Heart left ventricle (tissue), 16 donors: Measurements from ENCODE around the gene SIGLEC1. TPM values are rescaled to one million over a fixed set of nuclear protein-coding genes. Genes with fewer than 3 reads are reported as not detected.

ENCODE experiments used
- ATAC-seq, 4 donors: fragments of 200-7000 bp; cut with Tn5 transposase; one replicate each; pipeline ENCODE4 v1.9.1; 2020 to 2022; ENCODE audit warnings: moderate library complexity in 4 of 4, mild to moderate bottlenecking in 3 of 4, moderate number of reproducible peaks in 1 of 4
- DNase-seq, 5 donors: peaks; one replicate each; pipeline ENCODE4 v3.0.0-alpha.2; 2020
- H3K27ac ChIP-seq, 12 donors: fragments of 200-600 bp; sonication (generic) in 4 of 12; one replicate each; pipeline versions ENCODE4 v1.5.0 to v1.8.0; 2016 to 2022; ENCODE audit warnings: mild to moderate bottlenecking in 2 of 12
- H3K27me3 ChIP-seq, 9 donors: fragments of 200-600 bp; sonication (generic) in 2 of 9; one replicate each; pipeline versions ENCODE4 v1.5.1 to v1.8.0; 2016 to 2022; ENCODE audit warnings: mild to moderate bottlenecking in 3 of 9
- H3K36me3 ChIP-seq, 9 donors: fragments of 200-600 bp; sonication (generic) in 2 of 9; one replicate each; pipeline versions ENCODE4 v1.5.0 to v1.8.0; 2018 to 2022; ENCODE audit warnings: mild to moderate bottlenecking in 2 of 9
- H3K4me1 ChIP-seq, 12 donors: fragments of 200-600 bp; sonication (generic) in 4 of 12; one replicate each; pipeline versions ENCODE4 v1.5.0 to v1.8.0; 2016 to 2022; ENCODE audit warnings: mild to moderate bottlenecking in 3 of 12
- H3K4me3 ChIP-seq, 12 donors: fragments of 200-600 bp; sonication (generic) in 4 of 12; one replicate each; pipeline versions ENCODE4 v1.5.0 to v1.8.0; 2017 to 2022; ENCODE audit warnings: mild to moderate bottlenecking in 9 of 12, moderate library complexity in 4 of 12
- H3K9me3 ChIP-seq, 12 donors: fragments of 200-600 bp; sonication (generic) in 4 of 12; one replicate each; pipeline versions ENCODE4 v1.5.0 to v1.8.0; 2016 to 2022; ENCODE audit warnings: mild to moderate bottlenecking in 1 of 12
- CTCF ChIP-seq, 12 donors: fragments of 200-600 bp; sonication (generic) in 4 of 12; IDR thresholded peaks; one replicate each; pipeline versions ENCODE4 v1.5.0 to v1.8.0; 2018 to 2022; ENCODE audit warnings: antibody characterized with exemption in 12 of 12, mild to moderate bottlenecking in 5 of 12
- POLR2A ChIP-seq, 2 donors: fragments of 450-650 bp; IDR thresholded peaks; one replicate each; pipeline ENCODE4 v1.6.1; 2017; ENCODE audit warnings: antibody characterized with exemption in 2 of 2, mild to moderate bottlenecking in 2 of 2, moderate library complexity in 2 of 2
- WGBS, 4 donors: extraction: QIAGEN DNeasy Blood & Tissue Kit in 2 of 4; methylation state at CpG; one replicate each; pipeline versions ENCODE4 v1.1.5 to v1.1.7; 2013 to 2018; 5-methylcytosine and 5-hydroxymethylcytosine counted together
- intact Hi-C, 10 donors: fragments of 100-400 bp; cut with DNase I; formaldehyde crosslinking; loops; one replicate each; pipeline versions ENCODE4 v1.11.1 to v1.14.2; 2022
- polyA plus RNA-seq, 2 donors: library from polyadenylated mRNA; stranded (reverse); fragments of 200-250 nt; gene quantifications; one replicate each; pipeline ENCODE4 v1.2.3, GENCODE V29; 2013
- total RNA-seq, 9 donors: library from RNA; depleted of rRNA in 2 of 9; stranded (reverse); fragments of >200 nt in 2 of 9; fragmentation: NEBNext Ultra II Directional in 3 of 9; extraction: Animal tissue kit (Norgen Biotek cat#: 25700) in 3 of 9; gene quantifications; one replicate each; pipeline versions ENCODE4 v1.1.0 to v1.2.4, GENCODE V29; 2016 to 2023
- donor health status: ischemic (EF 13 %, LVEDD 7.1; RV severe dilation, severe dysfunction).
- donor health status: healthy with polysubstance abuse.
- donor health status: DM: no; HTN: yes; CAD: no.
- donor health status: DM: no; HTN: no; CAD: no.
- donor health status: ischemic (EF 25% LVEDD 6.9; RV normal size, moderate dysfunction).
- donor health status: ischemic (EF 25% LVEDD 5.7; RV mildly dilated, moderate dysfunction).
- donor health status: healthy.
- donor health status: DM: yes; HTN: yes; CAD: no.
- donor health status: ischemic (EF 35%, LVEDD 5.7; RV mildly dilated, moderate dysfunction).
- donor health status: nonischemic (EF 11% LVEDD 7.7; RV severe dilation, severe dysfunction).
- donor health status: DM: yes; HTN: yes; CAD: no.
- donor health status: PGD.
- donor health status: ischemic (EF 29% LVEDD 5.4; RV normal size, mild dysfunction).
- donor health status: nonischemic (EF 23%, LVEDD 6.1; RV moderate dilation, normal function).

The SIGLEC1 gene
- total and polyA plus RNA-seq, 11 donors = 1.5 to 51.9 (median 5.7) TPM

GRCh38 chr20:3749689-3750531 lies 37.5 kb upstream of the SIGLEC1 start:
- Histone ChIP-seq H3K27ac (no peak overlapping the region), H3K27me3 (peaks cover 0 to 13% (median 0%) of the 10 kb centered on the region in 9 donors), H3K4me3 (peak overlapping the region in 5 of 12 donors; percentile 2 to 26 (median 9)), H3K9me3 (no peaks in the 10 kb centered on the region), H3K4me1 (peaks cover 0 to 55% (median 8%) of the 10 kb centered on the region in 12 donors), H3K36me3 (peaks cover 0 to 59% (median 38%) of the 10 kb centered on the region in 9 donors)
- DNase-seq (no peak), ATAC-seq (peak in 1 of 4 donors; percentile 20)
- TF ChIP-seq CTCF (IDR thresholded peaks at IDR 0.05) (peak; percentile 42 to 72 (median 56)), POLR2A (IDR thresholded peaks at IDR 0.05) (no peak)
- WGBS, 4 donors = 41 to 68% (median 58%) methylated on average over 29 to 72 of the region's 72 CpGs
- intact Hi-C loops = loop anchor here in 5 of 10 donors (5.0 kb wide), 1 partner anchor 33 kb away; no protein-coding TSS in a partner anchor

- intact Hi-C loops = no loop called here
- peaks cover 0 to 66% (median 43%) of the 10 kb centered on the region in 9 donors for H3K36me3 ChIP-seq
- DNase-seq (no peak), ATAC-seq (no peak)
- H3K27ac ChIP-seq = no peak overlapping the region
- H3K27me3 ChIP-seq = peaks cover 0 to 17% (median 0%) of the 10 kb centered on the region in 9 donors
- H3K4me1 ChIP-seq = peaks cover 0 to 56% (median 11%) of the 10 kb centered on the region in 12 donors
- TF ChIP-seq POLR2A (IDR thresholded peaks at IDR 0.05) (no peak), CTCF (IDR thresholded peaks at IDR 0.05) (no peak)
- peak overlapping the region in 4 of 12 donors; percentile 2 to 26 (median 12) for H3K4me3 ChIP-seq
- no peaks in the 10 kb centered on the region for H3K9me3 ChIP-seq
- WGBS, 4 donors = 74 to 85% (median 76%) methylated on average over 16 to 24 of the region's 24 CpGs
Observed at GRCh38 chr20:3749087-3749688, 36.8 kb upstream of the SIGLEC1 start.

- Histone ChIP-seq H3K36me3 (peaks cover 0 to 77% (median 46%) of the 10 kb centered on the region in 9 donors), H3K4me1 (peaks cover 0 to 45% (median 10%) of the 10 kb centered on the region in 12 donors), H3K27me3 (peaks cover 0 to 17% (median 0%) of the 10 kb centered on the region in 9 donors), H3K4me3 (no peak overlapping the region), H3K9me3 (no peaks in the 10 kb centered on the region), H3K27ac (no peak overlapping the region)
- ATAC-seq (no peak), DNase-seq (no peak)
- TF ChIP-seq CTCF (IDR thresholded peaks at IDR 0.05) (no peak), POLR2A (IDR thresholded peaks at IDR 0.05) (no peak)
- WGBS, 4 donors = 91 to 100% (median 94%) methylated on average over 3 to 16 of the region's 16 CpGs
- intact Hi-C loops = no loop called here
Observed at GRCh38 chr20:3748073-3748472, 35.7 kb upstream of the SIGLEC1 start.

- Histone ChIP-seq H3K4me3 (no peak overlapping the region), H3K27me3 (peaks cover 0 to 17% (median 0%) of the 10 kb centered on the region in 9 donors), H3K27ac (no peak overlapping the region), H3K36me3 (peaks cover 0 to 80% (median 46%) of the 10 kb centered on the region in 9 donors), H3K9me3 (no peaks in the 10 kb centered on the region), H3K4me1 (peaks cover 0 to 39% (median 7%) of the 10 kb centered on the region in 12 donors)
- DNase-seq (no peak), ATAC-seq (no peak)
- TF ChIP-seq POLR2A (IDR thresholded peaks at IDR 0.05) = no peak
- TF ChIP-seq CTCF (IDR thresholded peaks at IDR 0.05) = no peak
- 69 to 92% (median 88%) methylated on average over 2 of the region's 2 CpGs for WGBS, 4 donors
- intact Hi-C loops = no loop called here
Observed at GRCh38 chr20:3747471-3747870, 35.1 kb upstream of the SIGLEC1 start.
